Left ventricle myocardium superior (tissue), 1 donor: ENCODE data around the gene ZFR. TPM values are rescaled to one million over a fixed set of nuclear protein-coding genes. Genes with fewer than 3 reads are reported as not detected.
"Not testable (repeated sequence)": the region's sequence is repeated elsewhere in the genome, so short reads cannot be mapped to it uniquely, and the experiment has no call there.

ENCODE experiments used
- ATAC-seq: fragments of 200-7000 bp; cut with Tn5 transposase; one replicate; pipeline ENCODE4 v1.9.1; 2020; ENCODE audit warnings: mild to moderate bottlenecking, moderate library complexity
- DNase-seq: peaks from one replicate; pipeline ENCODE4 v3.0.0-alpha.2; 2020
- intact Hi-C: fragments of 100-400 bp; cut with micrococcal nuclease; formaldehyde crosslinking; loops from one replicate; pipeline ENCODE4 v1.11.0; 2022
- total RNA-seq: library from RNA; stranded (reverse); fragmentation: NEBNext Ultra II Directional; extraction: Animal tissue kit (Norgen Biotek cat#: 25700); gene quantifications from one replicate; pipeline ENCODE4 v1.2.1, GENCODE V29; 2021
- donor health status: DM: no; HTN: yes; CAD: no; lungs with severe emphysema.

Gene ZFR
- total RNA-seq, 1 donor from 2014 or later, result 51.6 TPM

DNA sequence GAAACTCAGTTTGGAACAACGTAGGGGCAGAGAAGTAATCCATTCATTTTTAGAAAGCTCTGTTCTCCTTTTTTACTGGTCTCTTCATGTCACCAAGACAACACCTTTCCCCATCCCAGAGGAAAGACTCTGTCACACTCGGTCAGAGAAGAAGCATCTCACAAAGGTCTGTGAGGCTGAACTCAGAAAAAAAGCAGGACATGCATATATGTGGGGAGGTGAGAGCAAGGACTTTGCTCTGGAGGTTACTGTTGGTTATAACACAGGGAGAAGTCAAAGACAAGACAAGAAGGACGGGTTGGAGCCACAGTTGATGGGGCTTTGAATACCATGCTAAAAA, 112.6 kb downstream of the ZFR start:
- no peak for ATAC-seq
- intact Hi-C loops, result no loop called here
- DNase-seq, result no peak

DNA sequence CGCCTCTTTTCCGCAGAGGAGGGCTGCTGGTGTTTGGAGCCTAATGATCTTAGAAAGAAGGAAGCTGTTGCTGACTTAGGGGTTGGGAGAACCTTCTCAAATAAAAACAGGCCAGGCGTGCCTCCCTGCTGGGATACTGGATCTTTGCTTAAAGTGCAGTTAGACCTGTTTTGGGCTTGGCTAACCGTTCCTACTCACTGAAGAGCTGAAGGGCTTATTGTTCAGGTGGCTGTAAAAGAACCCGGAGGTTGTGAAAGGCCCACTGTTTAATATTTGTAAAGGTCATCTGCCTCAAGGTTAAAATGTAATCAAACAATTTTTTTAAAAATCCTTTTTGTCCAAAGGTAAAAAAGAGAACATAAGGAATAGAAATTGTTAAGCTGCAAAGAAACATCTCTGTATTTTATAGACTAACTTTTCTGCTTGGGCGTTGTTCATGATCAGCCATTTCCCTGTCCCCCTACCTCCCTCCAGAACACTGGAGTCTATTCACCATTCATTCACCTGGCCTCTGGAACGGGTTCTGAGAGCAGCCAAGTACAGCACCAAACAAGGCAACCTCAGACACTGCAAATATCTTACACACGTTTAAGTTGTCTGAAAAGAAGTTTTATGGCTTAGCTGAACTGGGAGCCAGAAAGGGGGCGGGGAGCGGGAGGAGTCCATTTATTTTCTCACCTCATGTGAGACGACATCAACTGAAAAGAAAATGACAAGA, 113.2 kb downstream of the ZFR start:
- no peak for DNase-seq
- no peak for ATAC-seq
- intact Hi-C loops, result no loop called here

DNA sequence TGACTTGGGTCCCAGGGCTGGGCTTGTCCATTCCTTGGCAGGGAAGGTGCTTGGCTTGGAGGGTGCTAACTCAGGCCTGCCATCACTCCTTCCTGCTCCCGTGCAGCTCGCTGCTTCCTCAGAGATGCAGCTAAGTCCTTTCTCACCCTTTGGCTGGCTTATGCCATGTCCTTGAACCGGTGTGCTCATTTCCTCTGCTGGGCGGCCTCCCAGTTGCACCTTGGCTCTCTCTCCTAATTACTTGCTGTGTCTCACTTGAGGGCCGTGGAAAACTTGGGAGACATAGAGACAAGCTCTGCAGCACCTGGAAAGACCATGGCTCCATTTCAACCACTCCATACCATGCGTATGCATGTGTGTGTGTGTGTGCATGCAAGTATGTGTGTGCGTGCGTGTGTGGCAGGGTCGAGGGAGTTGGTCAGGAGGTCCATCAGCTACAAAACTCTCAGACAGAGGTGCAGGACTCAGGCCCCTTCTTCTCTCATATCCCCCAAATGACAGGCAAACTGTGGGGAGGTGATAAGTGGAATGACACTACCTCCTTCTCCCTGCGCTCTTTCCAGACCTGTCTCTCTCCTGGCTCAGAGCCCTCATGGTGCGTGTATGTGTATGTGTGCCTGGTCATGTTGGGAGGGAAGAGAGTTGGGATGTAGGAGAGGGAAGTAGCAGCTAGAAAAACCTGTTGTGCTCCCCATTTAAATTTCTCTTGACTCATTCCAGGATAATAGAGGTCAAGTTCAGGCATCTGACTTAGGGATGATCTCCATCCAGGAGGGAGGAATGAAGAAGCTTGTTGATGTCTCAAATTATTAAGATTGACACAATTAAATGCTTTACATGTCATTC, 114.2 kb downstream of the ZFR start:
- ATAC-seq (peak; percentile 31), DNase-seq (no peak)
- intact Hi-C loops, result no loop called here

DNA sequence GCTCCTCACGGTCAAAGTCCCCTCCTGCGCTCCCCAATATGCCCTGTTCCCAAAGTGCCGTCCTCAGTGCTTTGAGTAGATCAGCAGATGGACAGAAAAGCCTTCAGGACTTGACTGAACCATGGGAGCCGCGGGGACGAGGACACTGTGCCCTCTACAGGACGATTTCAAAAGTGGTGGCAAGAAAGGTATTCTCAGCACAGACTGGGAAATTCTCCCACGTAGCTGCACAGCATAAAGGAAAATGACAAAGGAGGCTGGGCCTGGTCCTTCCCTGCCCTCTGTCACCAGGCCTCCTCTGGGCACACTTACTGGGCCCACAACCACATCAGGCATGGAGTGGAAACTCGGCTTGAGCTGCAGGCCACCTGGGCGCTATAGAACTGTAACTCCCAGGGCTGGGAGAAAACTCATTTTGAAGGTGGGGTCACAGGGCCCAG, 115.1 kb downstream of the ZFR start:
- ATAC-seq (peak; percentile 94), DNase-seq (peak; percentile 63)
- intact Hi-C loops, result loop anchor here (5.0 kb wide), 1 partner anchor 97 kb away; no protein-coding TSS in a partner anchor

DNA sequence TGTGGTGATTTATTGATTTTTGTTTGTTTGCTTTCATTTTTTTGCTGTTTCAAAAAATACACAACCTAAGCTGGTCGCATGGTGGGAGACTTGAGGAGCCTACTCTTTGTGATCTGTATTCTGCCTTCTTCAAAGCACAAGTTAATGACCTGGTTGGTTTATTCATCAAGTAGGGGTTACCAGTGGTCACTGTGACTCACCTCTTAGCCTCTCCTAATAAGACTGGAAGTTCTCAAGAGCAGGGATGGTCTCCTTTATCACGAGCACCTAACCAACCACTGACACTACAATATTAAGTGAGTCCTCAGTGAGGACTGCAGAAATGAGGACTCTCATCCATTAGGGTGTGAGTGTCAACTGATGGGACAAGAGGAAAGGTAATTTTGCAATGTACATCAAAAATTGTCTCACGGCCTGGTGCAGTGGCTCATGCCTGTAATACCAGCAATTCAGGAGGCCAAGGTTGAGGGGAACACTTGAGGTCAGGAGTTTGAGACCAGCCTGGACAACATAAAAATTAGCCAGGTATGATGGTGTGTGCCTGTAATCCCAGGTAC, 118.2 kb downstream of the ZFR start:
- ATAC-seq (no peak), DNase-seq (no peak)
- intact Hi-C loops, result loop anchor here (5.0 kb wide), 1 partner anchor 94 kb away; no protein-coding TSS in a partner anchor

DNA sequence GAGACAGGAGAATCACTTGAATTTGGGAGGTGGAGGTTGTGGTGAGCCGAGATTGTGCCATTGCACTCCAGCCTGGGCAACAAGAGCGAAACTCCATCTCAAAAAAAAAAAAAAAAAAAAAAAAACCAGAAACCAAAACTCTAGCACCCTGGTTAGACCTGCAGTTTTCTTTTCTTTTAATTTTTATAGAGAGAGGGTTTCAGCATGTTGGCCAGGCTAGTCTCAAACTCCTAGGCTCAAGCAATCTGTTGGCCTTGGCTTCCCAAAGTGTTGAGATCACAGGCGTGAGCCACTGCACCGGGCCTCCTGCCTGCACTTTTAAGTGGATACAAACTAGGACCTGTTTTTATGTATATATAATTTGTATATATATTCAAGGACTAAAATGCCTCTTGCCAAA, 118.9 kb downstream of the ZFR start:
- DNase-seq (no peak), ATAC-seq (no peak)
- intact Hi-C loops, result loop anchor here (5.0 kb wide), 1 partner anchor 93 kb away; no protein-coding TSS in a partner anchor

DNA sequence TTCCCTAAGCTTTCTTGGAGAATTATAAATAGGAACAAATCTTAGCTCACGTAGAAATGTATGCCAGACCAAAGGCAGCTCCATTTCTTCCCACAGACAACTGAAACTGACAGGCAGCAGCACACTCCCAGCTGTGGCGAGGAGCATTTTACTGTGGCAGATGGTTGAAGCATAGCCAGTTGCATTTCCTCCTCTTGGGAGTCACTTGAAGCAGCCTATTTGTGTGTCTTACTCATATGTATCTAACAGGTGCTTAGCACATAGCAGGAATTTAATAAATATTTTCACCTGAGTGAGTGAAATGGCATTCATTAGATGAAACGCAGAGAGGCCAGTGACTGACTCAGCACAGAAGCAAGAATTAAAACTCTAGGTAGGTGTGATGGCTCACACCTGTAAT, 119.5 kb downstream of the ZFR start:
- ATAC-seq (peak; percentile 46), DNase-seq (no peak)
- intact Hi-C loops, result loop anchor here (5.0 kb wide), 1 partner anchor 93 kb away; no protein-coding TSS in a partner anchor

DNA sequence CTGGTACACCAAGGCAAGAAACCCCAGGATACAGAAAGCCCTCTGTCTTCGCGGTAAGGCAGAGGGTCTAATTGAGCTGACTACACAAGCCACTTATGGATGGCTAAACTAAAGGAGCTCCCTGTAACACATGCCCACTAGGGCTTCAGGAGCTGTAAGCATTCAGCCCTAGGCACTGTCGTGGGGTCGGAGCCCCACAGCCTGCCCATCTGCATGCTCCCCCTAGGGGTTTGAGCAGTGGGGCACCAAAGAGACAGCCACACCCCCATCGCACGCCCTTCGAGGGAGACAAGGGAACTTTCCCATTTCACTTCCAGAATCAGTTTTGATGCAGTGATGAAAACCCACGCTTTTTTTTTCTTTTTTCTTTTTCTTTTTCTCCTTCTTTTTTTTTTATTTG, 120.8 kb downstream of the ZFR start:
- intact Hi-C loops, result no loop called here
- DNase-seq (no peak), ATAC-seq (no peak)

DNA sequence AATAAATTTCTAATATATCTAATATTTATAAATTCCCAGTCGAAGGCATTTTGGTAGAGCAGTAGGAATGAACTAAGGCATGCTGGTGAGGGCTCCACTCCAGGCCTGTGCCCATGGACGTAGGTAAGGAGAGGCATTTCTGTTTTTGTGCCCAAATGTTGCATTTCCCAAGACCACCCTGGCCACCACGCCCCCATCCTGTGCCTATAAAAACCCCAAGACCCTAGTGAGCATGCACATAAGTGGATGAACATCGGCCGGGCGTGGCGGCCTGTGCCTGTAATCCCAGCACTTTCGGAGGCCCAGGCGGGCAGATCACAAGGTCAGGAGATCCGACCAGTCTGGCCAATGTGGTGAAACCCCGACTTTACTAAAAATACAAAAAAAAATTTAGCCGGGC, 121.7 kb downstream of the ZFR start:
- intact Hi-C loops, result no loop called here
- DNase-seq, result no peak
- no peak for ATAC-seq

DNA sequence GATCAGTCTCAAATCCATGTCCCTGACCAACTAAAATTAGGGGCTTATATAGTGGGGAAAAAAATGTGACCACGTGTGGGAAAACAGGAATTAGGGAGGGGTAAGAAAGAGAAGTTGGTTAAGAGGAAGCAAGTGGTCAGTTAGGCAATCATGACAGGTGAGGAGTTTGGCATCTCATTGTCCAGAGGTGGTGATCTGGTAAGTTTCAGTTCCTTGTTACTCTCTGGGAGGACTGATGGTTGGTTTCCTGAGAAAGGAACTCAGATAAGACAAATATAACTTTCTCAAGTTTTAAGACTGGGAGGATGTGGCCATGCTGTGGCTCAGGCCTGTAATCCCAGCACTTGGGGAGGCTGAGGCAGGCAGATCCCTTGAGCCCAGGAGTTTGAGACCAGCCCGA, 122.8 kb downstream of the ZFR start:
- intact Hi-C loops, DNase-seq, ATAC-seq: not testable (repeated sequence)

DNA sequence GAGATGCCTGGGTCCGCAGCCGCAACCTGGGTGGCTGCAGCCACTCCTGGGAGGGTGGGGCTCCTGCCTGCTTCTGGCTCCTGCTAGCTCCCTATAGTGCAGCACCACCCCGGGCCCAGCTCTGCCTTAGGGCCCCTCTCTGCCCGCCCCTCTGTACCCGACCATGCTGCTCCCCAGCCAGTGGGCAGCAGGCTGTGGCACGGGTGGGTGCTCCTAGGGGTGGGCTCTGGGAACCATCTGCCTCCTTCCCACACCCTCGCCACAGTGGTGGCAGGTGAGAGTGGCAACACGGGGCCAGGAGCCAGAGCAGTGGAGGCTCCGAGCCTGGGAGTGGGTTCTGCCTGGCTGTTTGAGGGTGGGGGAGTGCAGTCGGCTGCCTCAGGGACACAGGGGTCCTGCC, 124.0 kb downstream of the ZFR start:
- intact Hi-C loops, result no loop called here
- ATAC-seq, result no peak
- DNase-seq, result no peak

DNA sequence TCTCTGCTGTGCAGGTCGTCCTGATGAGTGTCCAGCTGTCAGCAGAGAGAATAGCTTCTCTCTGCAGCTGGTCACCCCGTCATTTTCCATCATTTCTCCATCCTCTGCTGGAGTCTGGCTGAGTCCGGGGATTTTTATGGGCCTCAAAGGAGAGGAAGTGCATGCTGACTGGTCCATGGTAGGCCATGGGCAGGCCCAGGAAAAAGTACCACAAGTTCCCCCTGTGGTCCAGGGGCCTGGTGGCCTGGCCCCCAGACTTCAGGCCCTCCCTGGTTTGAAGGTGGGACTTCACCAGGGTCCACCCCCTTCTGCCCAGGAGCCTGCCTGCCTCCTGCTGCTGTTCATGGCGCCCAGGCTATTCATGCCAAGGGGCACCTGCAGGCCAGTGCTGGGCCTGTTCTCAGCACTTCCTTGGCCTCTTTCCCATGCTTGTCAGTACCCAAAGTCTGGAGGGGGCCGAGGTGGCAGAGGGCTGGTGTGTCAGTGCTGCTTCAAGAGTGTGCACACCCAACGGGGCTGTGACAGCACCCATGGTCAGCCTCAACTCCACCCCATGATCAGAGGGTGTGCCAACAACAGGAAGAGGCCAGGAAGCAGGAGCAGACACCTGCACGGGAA, 124.5 kb downstream of the ZFR start:
- intact Hi-C loops, result no loop called here
- DNase-seq, result no peak
- no peak for ATAC-seq

DNA sequence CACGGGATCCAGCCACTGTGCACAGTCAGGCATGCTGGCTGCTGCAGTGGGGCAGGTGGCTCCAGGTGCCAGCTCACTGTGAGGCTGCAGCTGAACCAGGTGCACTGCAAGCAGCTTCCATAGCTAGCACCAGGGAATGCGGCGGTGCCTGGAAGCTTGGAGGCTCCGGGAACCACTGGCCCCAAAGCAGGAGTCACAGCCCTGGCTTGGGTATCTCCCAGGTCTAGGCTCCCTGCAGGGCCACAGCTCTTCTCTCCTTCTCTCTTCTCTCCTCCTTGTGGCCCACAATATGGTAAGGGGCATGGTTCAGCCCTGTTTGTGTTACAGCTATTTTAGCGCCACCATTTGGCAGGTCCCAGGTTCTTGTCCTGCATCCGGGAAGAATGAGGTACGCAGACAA, 125.1 kb downstream of the ZFR start:
- intact Hi-C loops, result no loop called here
- ATAC-seq (no peak), DNase-seq (no peak)

DNA sequence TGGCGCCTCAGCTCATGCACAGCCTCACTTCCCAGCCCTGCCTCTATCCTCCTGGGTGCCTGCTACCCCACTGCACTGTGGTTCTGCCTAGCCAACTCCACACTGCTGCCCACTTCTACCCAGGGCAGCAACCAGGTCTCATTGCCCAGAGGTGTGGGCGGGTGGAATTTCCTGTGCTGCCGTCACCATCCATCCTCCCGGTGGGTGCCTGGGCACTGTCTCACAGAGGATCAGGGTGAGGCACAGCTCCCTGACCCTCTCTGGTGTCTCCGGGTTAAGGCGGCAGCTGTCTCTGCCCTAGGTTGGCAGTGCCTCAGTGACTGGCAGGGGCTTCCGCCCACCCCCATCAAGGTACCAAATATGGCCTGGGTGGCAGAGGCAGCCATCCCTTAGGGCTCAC, 127.5 kb downstream of the ZFR start:
- intact Hi-C loops, result no loop called here
- ATAC-seq (no peak), DNase-seq (no peak)

DNA sequence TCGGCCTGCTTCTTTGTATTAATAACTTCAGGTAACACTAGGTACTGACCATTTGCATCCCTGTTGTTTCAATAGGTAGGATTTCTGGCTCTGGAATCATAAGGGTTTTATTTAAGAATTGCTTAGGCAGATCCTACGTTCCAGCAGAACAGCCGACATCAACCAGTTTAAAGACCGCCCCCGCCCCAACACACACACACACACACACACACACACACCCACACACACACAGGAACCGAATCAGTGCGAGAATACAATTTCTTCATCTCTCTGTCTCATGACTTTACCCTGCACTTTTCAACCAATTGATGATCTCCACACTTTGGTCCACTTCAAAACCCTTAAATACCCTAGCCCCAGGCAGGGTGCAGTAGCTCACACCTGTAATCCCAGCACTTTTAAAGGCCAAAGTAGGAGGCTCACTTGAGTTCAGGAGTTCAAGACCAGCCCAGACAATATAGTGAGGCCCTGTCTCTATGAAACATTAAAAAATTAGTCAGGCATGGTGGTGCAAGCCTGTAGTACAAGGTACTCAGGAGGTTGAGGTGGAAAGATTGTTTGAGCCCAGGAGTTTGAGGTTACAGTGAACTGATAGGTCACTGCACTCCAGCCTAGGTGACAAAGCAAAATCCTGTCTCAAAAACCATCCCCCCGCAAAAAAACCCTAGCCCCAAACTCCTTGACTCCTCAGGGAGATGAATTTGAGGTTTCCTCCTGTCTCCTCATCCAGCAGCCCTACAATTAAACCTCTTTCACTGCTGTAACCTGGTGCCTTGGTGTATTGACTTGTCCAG, 129.1 kb downstream of the ZFR start:
- no peak for ATAC-seq
- DNase-seq, result no peak
- intact Hi-C loops, result no loop called here

DNA sequence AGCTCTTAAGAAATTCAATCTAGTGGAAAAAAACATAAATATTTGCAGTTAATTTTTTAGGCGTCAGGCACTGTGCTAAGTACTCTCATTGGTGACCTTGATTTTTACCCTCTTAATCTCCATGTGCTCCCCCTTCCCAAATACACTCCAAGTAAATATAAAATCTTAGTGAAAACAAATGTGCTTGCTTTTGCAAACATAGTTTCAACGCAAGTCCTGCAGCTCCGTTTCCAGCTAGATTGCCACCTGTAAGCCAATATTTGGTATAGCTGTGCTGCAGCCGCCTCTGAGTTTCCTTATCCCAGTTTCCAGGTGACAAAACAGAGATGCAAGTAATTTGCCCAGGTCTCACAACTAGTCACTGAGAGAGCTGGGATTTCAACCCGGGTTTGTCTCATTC, 129.9 kb downstream of the ZFR start:
- DNase-seq (no peak), ATAC-seq (no peak)
- intact Hi-C loops, result no loop called here

DNA sequence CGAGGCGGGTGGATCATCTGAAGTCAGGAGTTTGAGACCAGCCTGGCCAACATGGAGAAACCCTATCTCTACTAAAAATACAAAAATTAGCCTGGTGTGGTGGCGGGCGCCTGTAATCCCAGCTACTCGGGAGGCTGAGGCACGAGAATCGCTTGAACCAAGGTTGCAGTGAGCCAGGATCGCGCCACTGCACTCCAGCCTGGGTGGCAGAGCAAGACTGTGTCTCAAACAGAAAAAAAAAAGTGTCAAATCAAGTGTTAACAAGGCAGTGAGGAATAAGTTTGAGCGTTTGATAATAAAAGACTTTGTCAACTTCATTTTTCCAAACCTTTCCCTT, 130.4 kb downstream of the ZFR start:
- intact Hi-C loops, result not testable (repeated sequence)

DNA sequence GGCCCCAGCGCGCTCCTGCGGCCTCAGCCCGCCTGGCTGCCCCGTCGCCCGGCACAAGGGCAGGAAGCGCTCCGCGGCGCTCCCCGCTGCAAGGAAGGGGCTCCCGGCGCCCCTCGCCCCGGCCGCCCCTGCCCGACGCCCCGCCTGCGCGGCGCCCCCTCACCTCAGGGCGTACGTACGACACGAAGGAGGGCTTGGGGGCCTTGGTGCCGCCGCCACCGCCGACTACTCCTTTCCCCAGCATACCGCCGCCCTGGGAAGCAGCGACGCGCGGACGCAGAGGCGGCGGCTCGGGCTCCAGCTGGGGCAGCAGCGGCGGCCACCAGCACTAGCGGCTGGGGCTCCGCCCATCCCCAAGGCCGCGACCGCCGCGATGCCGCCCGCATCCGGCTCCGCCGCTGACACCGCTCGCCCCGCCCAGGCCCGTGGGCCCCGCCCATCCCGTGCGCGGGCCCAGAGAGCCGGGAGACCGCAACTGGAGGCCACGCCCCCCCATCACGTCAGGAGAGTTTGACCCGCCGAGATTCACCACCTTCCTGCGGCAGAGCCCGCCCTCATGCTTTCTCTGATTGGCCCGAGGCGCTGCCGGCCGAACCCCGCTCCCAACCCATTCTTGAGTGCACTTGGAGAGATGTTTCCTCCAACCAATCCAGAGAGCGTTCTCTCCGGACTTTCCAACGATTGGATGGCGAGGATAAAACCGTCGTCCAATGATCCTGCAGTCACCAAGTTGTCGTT, 131.8 kb downstream of the ZFR start, which contains the start of gene MTMR12:
Gene MTMR12, minus strand, starts transcription at position 345 of the 738 bp plus-strand sequence. Its CDS starts 101 bp downstream, at position 244.
- ATAC-seq, result peak; percentile 98

More for the DNA sequence above, 130.4 kb downstream of the ZFR start:
- DNase-seq, ATAC-seq: not testable (repeated sequence)

More for the DNA sequence above, 131.8 kb downstream of the ZFR start, which contains the start of gene MTMR12:
- intact Hi-C loops, result no loop called here
- DNase-seq, result peak; percentile 100
